GM18505 (cell line): Measurements from ENCODE around the gene KLC3.
"Not testable (repeated sequence)": the region's sequence is repeated elsewhere in the genome, so short reads cannot be mapped to it uniquely, and the experiment has no call there.

ENCODE experiments used
- ATAC-seq: cut with Tn5 transposase; IDR thresholded peaks from one replicate; pipeline ENCODE4 v1.9.1; 2021; ENCODE audit not compliant: unreplicated experiment
- POLR2A ChIP-seq: IDR thresholded peaks from 4 replicates; pipeline ENCODE4 v1.6.1; 2011; ENCODE audit warnings: borderline replicate concordance; ENCODE audit not compliant: insufficient read depth, insufficient read length; ENCODE audit errors: extremely low read depth

Gene KLC3

DNA sequence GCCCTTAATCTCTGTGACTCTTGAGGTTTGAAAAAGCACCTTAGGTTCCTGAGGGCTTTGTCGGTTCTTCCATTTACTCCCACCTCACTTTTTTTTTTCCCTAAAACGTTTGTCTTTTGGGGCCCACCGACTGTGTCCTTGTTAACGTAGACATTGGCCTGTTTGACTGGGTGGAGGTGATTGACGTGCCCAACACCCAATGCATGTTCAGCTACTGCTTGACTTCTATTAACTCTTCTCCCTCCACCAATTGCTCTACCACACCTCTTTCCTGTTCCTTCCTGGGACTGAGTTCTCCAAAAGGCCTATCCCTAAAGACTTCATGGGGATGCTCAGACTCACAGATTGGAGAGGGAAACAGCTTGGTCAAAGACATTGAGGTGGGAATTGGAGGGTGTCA lies 35.1 kb upstream of the KLC3 start:
- no peak for TF ChIP-seq POLR2A
- no peak for ATAC-seq

DNA sequence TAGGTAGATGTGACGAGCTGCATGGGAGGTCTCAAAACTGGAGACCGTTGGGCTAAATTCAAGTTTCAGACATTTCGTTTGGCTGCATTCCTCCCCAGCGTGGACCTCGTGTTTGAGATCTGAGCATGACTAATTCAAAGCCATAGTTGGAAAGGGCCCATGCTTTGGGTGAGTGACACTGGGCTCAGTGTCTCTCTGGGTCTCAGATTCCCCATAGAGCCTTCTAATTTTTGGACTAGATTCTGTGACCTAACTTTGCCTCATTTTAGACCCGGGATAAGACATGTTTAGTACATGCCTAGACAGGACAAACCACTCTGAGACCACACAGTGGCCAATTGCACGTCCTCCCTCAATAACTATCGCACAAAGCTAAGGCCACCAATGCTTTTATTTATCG lies 34.5 kb upstream of the KLC3 start:
- no peak for TF ChIP-seq POLR2A
- ATAC-seq = no peak

DNA sequence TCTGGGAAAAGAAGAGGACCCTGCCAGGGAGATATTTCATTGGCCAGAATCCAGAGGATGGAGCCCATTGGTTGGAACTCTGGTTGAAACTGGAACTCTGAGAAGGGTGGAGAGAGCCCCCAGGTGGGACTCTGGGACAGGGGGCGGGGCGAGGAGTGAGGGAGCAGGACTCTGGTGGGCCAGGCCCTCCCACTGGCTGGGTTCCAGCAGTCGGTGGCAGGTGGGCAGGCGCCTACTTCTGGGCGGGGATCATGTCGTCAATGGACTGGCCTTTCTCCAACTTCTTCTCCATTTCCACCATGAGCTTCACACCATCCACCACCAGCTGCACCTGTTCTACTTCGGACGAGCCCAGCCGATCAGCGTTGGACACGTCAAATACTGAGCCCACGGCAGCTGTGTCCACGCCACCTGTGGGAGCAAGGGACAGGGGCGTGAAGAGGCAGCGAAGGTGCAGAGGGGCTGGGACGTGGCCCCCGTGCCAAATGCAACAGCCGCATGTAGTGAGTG lies 34.0 kb upstream of the KLC3 start:
- no peak for TF ChIP-seq POLR2A
- no peak for ATAC-seq

DNA sequence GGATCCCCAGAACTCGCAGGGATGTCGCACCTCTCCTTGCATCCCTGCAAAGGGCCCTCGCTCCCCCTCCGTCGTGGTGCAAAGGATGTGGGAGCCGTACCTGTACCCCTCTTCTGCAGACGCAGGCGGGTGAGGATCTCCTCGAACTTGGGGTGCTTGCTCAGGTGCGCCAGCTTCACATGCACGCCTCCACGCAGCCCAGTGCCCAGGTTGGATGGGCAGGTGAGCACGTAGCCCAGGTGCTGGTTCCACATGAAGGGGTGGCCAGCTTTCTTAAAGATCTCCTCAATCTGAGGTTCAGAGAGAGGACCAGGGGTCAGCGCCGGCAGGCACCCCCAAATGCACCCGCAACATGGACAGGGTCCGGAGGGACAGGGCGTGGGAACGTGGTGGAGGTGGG lies 33.2 kb upstream of the KLC3 start:
- no peak for TF ChIP-seq POLR2A
- ATAC-seq = no peak

DNA sequence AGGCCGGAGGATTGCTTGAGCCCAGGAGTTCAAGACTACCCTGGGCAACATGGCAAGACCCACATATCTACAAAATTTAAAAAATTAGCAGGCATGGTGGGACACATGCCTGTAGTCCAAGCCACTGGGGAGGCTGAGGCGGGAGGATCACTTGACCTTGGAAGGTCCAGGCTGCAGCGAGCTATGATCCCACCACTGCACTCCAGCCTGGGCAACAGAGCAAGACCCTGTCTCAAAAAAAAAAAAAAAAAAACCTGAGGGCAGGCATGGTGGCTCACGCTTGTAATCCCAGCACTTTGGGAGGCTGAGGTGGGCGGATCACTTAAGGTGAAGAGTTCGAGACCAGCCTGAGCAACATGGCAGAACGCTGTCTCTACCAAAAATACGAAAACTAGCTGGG lies 31.2 kb upstream of the KLC3 start:
- not testable (repeated sequence) for ATAC-seq

DNA sequence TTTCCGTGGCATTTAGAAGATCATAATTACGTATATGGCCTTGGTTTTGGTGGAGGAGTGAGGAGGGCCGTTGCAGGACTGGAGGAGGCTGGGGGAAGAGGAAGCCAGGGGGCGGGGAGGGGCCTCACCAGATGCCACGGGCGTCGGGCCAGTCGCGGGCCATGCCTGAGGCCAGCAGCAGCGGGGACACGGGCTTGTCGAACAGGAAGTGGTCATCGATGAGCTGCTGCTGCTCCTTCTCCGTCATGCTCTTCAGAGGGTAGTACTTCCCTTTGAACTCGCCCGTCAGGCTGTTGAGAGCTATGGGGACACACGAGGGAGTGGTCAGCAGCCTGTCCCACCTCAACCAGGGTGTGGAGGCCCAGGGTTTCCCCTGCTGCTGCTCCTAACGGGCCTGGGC lies 28.9 kb upstream of the KLC3 start:
- TF ChIP-seq POLR2A = no peak
- ATAC-seq = no peak

DNA sequence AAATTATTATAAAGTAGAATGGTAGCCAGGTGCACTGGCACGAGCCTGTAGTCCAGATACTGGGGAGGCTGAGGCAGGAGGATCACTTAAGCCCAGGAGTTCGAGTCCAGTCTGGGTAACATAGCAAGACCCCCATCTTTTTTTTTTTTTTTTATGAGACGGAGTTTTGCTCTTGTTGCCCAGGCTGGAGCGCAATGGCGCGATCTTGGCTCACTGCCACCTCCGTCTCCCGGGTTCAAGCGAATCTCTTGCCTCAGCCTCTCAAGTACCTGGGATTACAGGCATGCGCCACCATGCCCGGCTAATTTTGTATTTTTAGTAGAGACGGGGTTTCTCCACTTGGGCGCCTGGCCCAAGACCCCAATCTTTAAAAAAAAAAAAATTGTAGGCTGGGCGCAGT lies 28.3 kb upstream of the KLC3 start:
- ATAC-seq = not testable (repeated sequence)

DNA sequence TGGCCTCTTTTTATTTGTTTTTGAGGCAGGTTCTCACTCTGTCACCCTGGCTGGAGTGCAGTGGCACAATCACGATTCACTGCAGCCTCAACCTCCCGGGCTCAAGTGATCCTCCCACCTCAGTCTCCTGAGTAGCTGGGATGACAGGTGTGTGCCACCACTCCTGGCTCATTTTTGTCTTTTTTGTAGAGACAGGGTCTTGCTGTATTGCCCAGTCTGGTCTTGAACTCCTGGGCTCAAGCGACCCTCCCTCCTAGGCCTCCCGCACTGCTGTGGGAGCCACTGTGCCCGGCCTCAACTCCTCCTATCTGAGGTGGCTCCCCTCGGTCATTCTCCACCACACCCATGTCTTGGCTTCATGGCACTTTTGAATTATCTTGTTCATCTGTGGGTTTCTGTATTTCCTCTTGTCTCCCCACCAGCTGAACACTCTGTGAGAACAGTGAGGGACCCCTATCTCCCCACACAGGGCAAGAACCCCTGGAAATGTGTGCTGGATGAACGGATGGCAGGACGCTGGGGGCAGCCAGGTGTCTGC lies 25.8 kb upstream of the KLC3 start:
- ATAC-seq = no peak
- no peak for TF ChIP-seq POLR2A

DNA sequence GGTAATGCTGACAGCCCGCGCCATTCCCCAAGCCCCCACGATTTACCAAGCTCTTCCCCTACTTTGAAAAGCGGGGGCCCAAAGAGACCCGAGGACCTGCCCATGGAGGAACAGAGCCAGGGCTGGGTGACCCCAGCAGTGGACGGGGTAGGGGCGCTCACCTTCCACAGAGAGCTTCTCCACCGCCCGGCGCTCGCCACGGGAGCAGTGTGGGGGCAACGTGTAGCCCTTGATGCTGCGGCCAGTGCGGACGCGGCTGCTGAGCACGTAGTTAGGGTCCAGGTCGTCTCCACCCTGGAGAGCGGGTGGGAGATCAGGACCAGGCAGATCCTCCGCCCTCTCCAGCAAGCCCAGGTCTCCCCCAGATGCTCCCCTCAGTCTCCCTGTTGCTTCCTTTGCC lies 25.2 kb upstream of the KLC3 start:
- no peak for TF ChIP-seq POLR2A
- no peak for ATAC-seq

DNA sequence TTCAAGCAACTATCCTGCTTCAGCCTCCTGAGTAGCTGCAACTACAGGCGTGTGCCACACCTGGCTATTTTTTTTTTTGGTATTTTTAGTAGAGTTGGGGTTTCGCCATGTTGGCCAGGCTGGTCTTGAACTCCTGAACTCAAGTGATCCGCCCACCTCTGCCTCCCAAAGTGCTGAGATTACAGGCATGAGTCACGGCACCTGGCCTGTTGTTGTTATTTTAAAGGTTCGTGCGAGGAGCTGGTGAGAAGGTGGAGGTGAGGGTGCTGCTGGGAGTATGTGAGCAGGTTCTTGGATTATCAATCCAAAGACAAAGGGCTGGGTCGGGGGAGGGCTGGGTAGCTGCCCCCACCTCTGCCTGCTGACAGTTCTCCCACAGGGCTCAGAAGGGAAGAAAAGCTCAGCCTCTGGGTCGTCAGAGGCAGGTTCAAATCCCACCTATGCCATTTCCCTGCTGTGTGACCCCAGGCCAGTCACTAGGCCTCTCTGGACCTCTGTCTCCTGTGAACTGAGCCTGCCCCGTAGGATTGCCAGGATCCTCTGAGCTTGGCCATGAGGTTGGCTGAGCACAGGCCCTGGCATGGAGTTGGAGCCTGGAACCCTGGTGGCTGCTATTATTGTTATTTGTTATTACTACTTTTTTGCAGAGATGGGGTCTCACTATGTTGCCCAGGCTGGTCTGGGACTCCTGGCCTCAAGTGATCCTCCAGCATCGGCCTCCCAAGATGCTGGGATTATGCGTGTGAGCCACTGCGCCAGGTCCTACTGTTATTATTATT lies 19.4 kb upstream of the KLC3 start:
- ATAC-seq = no peak
- TF ChIP-seq POLR2A = no peak

DNA sequence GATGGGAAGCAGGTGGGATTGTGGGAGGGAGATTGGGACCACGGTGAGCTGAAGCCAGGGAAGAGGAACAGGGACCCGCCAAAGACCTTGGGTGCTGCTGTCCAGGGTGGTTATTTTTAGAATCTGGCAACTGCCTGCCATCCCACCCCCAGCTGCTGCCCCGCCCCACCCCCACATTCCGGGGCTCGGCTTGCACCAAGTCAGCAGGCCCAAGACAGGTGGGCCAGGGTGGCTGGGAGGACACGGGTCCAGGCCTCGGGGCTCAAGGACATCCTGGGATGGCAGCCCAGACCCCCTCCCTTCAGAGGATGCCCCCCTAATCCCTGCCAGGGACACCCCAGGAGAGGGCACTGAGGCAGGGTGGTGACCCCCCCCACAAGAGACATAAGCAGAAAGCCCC lies 18.7 kb upstream of the KLC3 start:
- TF ChIP-seq POLR2A = no peak
- ATAC-seq = no peak

DNA sequence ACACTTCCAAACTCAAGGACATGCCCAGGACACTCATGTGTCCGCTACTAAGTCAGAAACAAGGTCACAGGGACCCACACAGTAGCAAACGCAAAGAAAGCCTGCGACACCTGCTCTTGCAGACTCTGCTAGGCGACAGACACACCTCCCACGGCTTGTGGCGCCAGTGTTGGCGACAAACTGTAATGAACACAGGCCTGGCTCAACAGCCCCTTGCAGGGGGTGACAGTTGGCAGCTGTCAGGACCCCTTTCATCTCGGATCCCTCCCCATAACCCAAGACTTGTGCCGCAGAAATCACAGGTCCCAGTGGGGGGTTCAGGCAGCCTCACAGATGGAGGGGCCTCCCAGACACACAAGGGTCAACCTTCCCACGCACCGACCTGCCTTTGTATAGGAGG lies 18.2 kb upstream of the KLC3 start:
- no peak for ATAC-seq
- TF ChIP-seq POLR2A = no peak

DNA sequence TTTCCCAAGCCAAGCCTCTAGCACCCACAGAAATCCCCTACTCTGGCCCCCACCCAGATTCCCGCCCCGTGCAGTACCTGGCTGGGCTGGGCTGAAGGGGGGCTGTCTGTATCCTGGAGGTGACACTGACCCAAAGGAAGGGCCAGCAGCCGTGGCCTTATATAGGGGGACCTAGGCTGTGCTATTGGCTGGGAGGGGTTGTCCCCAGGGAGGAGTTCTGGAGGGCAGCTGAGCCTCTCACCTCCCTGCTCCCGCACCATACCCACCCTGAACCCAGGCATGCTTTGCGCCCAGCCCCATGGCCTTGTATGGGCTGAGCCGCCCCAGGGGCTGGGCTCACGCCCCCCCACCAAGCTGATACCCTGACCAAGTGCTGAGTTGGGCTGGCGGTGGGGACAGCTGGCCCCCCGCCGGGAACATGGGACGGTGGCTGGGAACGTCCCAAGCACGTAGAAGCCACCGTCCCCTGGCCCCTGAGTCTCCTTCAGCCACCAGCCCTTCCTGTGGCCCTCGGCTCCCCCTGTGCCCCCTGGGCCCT lies 17.7 kb upstream of the KLC3 start, which contains the start of gene CKM:
TSS of gene CKM (minus strand) at position 132 of the 538 bp plus-strand sequence. CDS start 3,162 bp downstream, outside the sequence.
- TF ChIP-seq POLR2A = no peak
- ATAC-seq = no peak

DNA sequence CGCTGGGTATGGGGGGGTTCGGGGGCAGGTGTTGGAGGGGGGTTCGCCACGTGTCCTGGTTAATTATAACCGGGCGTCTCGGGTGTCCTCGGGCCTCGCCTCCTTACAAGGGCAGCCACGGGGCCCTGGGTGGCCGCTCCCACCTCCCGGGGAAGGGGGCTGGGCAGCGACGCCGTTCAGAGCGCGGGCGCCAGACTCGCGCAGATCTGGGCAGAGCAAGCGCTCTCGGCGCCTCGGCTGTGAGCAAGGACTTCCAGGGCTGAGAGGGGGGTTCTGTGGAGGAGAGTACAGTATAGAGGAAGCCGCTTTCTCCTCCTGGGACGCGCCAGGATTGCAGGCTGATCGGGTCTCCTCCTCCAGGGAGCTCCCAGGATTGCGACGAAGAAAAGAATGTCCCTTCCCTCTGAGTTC lies 16.9 kb upstream of the KLC3 start:
- ATAC-seq = no peak
- no peak for TF ChIP-seq POLR2A
